Measurements from ENCODE around the gene NKIRAS1. TPM values are rescaled to one million over a fixed set of nuclear protein-coding genes. Genes with fewer than 3 reads are reported as not detected.
A peak's percentile ranks its signal among the peaks of the same experiment; 100 is the strongest.

Gene NKIRAS1
- total and polyA plus RNA-seq, 2 donors (not counting 1 experiment from before 2014, with no cell fraction given) = 15.8 to 17.8 TPM

DNA sequence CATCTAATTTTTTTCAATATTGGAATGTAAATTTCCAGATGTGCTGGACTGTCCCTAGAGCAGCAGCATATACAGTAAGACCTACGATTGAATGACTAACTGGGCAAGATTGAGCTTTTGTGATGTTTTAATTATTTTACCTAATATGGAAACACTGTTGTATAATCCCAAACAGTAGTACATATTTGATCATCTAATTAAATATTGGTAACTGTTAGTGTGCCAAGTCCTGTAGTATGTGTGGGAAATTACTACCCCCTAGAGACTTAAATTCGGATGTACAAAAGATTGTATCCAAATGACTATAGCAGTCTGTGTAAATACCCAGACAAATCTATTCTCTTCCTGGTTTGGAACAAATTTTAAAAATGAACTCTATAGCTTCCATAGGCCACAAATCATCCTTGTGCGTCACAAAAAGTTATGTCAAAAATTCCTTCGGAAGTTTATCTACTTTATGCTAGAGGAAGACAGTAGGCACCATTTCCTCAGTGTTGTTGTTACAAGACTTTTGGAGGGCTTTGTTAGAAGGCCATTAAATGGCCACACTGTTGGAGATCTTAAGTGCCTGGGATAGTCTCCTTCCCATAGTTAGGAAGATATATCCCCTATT lies 41.6 kb downstream of the NKIRAS1 start:
- no peaks in the 10 kb centered on the region for H4K20me1 ChIP-seq (ENCODE audit: control insufficient read depth, extremely low read depth, insufficient read depth, low read length)
- H3K27ac ChIP-seq (ENCODE audit: insufficient read depth, low read length) = no peak overlapping the region
- no peak overlapping the region for H2AFZ ChIP-seq (ENCODE audit: low read length)
- TF ChIP-seq EZH2 (IDR thresholded peaks at IDR 0.05; ENCODE audit: low read length, missing control alignments) = no peak
- TF ChIP-seq, protein P1, sequence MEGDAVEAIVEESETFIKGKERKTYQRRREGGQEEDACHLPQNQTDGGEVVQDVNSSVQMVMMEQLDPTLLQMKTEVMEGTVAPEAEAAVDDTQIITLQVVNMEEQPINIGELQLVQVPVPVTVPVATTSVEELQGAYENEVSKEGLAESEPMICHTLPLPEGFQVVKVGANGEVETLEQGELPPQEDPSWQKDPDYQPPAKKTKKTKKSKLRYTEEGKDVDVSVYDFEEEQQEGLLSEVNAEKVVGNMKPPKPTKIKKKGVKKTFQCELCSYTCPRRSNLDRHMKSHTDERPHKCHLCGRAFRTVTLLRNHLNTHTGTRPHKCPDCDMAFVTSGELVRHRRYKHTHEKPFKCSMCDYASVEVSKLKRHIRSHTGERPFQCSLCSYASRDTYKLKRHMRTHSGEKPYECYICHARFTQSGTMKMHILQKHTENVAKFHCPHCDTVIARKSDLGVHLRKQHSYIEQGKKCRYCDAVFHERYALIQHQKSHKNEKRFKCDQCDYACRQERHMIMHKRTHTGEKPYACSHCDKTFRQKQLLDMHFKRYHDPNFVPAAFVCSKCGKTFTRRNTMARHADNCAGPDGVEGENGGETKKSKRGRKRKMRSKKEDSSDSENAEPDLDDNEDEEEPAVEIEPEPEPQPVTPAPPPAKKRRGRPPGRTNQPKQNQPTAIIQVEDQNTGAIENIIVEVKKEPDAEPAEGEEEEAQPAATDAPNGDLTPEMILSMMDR (conservative IDR thresholded peaks at IDR 0.05 in 1 of 2, IDR thresholded peaks at IDR 0.05 in 1 of 2; ENCODE audit: low read depth in 1 of 2, low read length in 2 of 2) = no peak
- H3K4me2 ChIP-seq (ENCODE audit: extremely low read depth, insufficient read depth, low read length) = peak overlapping the region; percentile 47
- H3K9ac ChIP-seq (ENCODE audit: insufficient read depth, low read length) = no peak overlapping the region
- no peaks in the 10 kb centered on the region for H3K27me3 ChIP-seq (ENCODE audit: control insufficient read depth, insufficient read depth, low read length)
- H3K4me1 ChIP-seq (ENCODE audit: control insufficient read depth, extremely low read depth, insufficient read depth, low read length) = peaks cover 28% of the 10 kb centered on the region
- no peaks in the 10 kb centered on the region for H3K36me3 ChIP-seq (ENCODE audit: control insufficient read depth, insufficient read depth, low read length)
- no peaks in the 10 kb centered on the region for H3K9me3 ChIP-seq (ENCODE audit: control insufficient read depth, insufficient read depth, low read depth, low read length)
- peaks cover 6% of the 10 kb centered on the region for H3K79me2 ChIP-seq (ENCODE audit: control insufficient read depth, insufficient read depth, low read length)
- H3K4me3 ChIP-seq (replicated peaks in 1 of 4; ENCODE audit: control extremely low read depth in 1 of 4, insufficient read depth in 1 of 4, low read depth in 3 of 4, low read length in 4 of 4) = no peak overlapping the region
- peak in 1 of 2 donors; percentile 22 for DNase-seq (ENCODE audit: low read depth in 2 of 2)

DNA sequence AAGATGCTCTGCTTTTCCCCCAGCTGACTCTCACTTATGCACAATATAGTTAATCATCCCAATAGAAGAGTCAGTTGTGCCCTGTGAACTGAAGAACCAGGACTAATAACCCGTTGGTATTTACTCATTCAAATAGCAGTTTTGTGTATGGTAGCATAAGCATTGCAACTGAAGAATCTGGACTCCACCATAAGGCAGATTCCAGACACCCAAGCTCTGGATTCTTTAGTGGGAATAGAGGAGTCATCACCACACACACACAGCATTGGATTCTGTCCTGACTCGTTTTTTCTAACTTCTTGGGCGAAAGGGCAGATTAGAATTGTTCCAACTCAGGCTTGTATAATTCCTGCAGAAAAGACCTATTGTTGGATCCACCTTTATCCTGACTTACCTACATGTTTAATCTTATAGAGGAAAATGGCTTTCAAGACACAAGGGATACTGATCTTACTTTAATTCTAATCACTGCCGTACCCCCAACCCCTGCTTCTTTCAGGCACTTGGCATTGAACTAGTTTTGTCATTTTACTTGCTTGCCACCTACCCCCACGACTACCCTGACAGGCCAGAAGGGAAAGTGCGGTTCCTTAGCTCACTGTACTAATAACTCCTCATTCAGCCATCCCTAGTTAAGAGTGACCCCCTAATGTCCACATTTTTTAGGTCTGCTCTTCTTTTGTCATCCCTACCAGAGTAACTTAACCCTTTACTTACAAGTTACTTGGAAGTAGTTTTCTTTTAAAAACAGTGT lies 42.3 kb downstream of the NKIRAS1 start:
- Histone ChIP-seq H3K79me2 (ENCODE audit: control insufficient read depth, insufficient read depth, low read length) (peaks cover 6% of the 10 kb centered on the region), H3K4me2 (ENCODE audit: extremely low read depth, insufficient read depth, low read length) (peak overlapping the region; percentile 47), H3K36me3 (ENCODE audit: control insufficient read depth, insufficient read depth, low read length) (no peaks in the 10 kb centered on the region), H3K9me3 (ENCODE audit: control insufficient read depth, insufficient read depth, low read depth, low read length) (no peaks in the 10 kb centered on the region), H3K4me1 (ENCODE audit: control insufficient read depth, extremely low read depth, insufficient read depth, low read length) (peaks cover 28% of the 10 kb centered on the region), H3K27ac (ENCODE audit: insufficient read depth, low read length) (peak overlapping the region; percentile 52), H3K4me3 (replicated peaks in 1 of 4; ENCODE audit: control extremely low read depth in 1 of 4, insufficient read depth in 1 of 4, low read depth in 3 of 4, low read length in 4 of 4) (no peak overlapping the region), H2AFZ (ENCODE audit: low read length) (no peak overlapping the region), H4K20me1 (ENCODE audit: control insufficient read depth, extremely low read depth, insufficient read depth, low read length) (no peaks in the 10 kb centered on the region), H3K27me3 (ENCODE audit: control insufficient read depth, insufficient read depth, low read length) (no peaks in the 10 kb centered on the region), H3K9ac (ENCODE audit: insufficient read depth, low read length) (no peak overlapping the region)
- DNase-seq (ENCODE audit: low read depth in 2 of 2) = peak; percentile 57 to 91
- TF ChIP-seq, protein P1 (conservative IDR thresholded peaks at IDR 0.05 in 1 of 2, IDR thresholded peaks at IDR 0.05 in 1 of 2; ENCODE audit: low read depth in 1 of 2, low read length in 2 of 2) = no peak
- TF ChIP-seq EZH2 (IDR thresholded peaks at IDR 0.05; ENCODE audit: low read length, missing control alignments) = no peak

DNA sequence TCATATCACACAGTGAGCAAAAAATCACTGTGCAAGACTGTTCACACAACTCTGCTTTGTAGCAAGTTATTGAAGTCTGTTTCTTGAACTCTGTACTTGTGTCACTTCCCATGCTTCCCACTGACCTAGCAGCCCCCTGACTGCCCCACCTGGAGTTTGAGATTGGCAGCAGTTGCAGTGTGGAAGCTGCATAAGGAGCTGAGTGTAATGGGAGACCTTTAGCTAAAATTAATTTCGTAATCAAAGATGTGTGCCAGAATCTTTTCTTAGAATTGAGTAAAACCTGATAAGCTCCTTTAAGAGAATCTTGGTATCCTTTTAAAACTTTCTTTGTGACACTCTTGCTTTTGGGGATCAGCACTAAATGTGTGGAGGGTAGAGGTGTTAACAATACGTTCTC lies 42.8 kb downstream of the NKIRAS1 start:
- Histone ChIP-seq H3K27ac (ENCODE audit: insufficient read depth, low read length) (peak overlapping the region; percentile 52), H4K20me1 (ENCODE audit: control insufficient read depth, extremely low read depth, insufficient read depth, low read length) (no peaks in the 10 kb centered on the region), H3K79me2 (ENCODE audit: control insufficient read depth, insufficient read depth, low read length) (peaks cover 6% of the 10 kb centered on the region), H3K4me2 (ENCODE audit: extremely low read depth, insufficient read depth, low read length) (peak overlapping the region; percentile 49), H3K4me3 (replicated peaks in 1 of 4; ENCODE audit: control extremely low read depth in 1 of 4, insufficient read depth in 1 of 4, low read depth in 3 of 4, low read length in 4 of 4) (no peak overlapping the region), H3K4me1 (ENCODE audit: control insufficient read depth, extremely low read depth, insufficient read depth, low read length) (peaks cover 28% of the 10 kb centered on the region), H2AFZ (ENCODE audit: low read length) (no peak overlapping the region), H3K9ac (ENCODE audit: insufficient read depth, low read length) (no peak overlapping the region), H3K36me3 (ENCODE audit: control insufficient read depth, insufficient read depth, low read length) (no peaks in the 10 kb centered on the region), H3K9me3 (ENCODE audit: control insufficient read depth, insufficient read depth, low read depth, low read length) (no peaks in the 10 kb centered on the region), H3K27me3 (ENCODE audit: control insufficient read depth, insufficient read depth, low read length) (no peaks in the 10 kb centered on the region)
- DNase-seq (ENCODE audit: low read depth in 2 of 2) = peak; percentile 15 to 66
- TF ChIP-seq EZH2 (IDR thresholded peaks at IDR 0.05; ENCODE audit: low read length, missing control alignments) = no peak
- TF ChIP-seq, protein P1 (conservative IDR thresholded peaks at IDR 0.05 in 1 of 2, IDR thresholded peaks at IDR 0.05 in 1 of 2; ENCODE audit: low read depth in 1 of 2, low read length in 2 of 2) = no peak
